ENCODE data around the gene CTDNEP1.
A peak's percentile ranks its signal among the peaks of the same experiment; 100 is the strongest.

CTDNEP1 gene

DNA sequence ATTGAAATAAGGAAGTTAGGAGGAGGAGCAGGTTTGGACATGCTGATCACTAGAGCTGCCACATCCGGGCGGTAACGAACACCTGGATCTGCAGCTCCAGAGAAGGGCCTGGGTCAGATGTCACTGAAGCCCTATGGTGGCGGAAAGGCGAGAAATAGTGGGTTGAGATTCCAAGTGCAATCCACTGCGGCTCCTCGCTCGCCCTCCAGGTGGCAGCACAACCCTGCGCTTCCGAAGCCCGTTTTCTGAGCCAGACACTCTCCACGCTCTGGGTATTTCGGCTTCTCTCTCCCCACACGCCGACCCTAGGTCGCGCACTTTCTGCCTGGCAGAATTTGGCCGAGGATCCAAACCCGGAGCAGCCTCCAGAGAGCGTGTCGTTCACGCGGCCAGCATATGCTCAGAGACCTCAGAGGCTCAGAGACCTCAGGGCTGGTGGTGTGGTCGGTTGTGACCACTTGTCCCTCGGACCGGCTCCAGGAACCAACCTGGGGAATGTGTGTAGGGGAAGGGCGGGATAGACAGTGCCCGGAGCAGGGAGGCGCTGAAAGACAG, 29.1 kb upstream of the CTDNEP1 start:
- DNase-seq (ENCODE audit: low read depth in 2 of 2), result peak; percentile 71 to 82

- DNase-seq (ENCODE audit: low read depth in 2 of 2), result no peak
Observed at GRCh38 chr17:7279448-7279847, 27.9 kb upstream of the CTDNEP1 start.

GRCh38 chr17:7266784-7267183, 15.2 kb upstream of the CTDNEP1 start:
- DNase-seq (ENCODE audit: low read depth in 2 of 2), result no peak

- no peak for DNase-seq (ENCODE audit: low read depth in 2 of 2)
Observed at GRCh38 chr17:7263801-7264078, 12.2 kb upstream of the CTDNEP1 start.

GRCh38 chr17:7262935-7263800, 11.6 kb upstream of the CTDNEP1 start:
- DNase-seq (ENCODE audit: low read depth in 2 of 2), result no peak

DNA sequence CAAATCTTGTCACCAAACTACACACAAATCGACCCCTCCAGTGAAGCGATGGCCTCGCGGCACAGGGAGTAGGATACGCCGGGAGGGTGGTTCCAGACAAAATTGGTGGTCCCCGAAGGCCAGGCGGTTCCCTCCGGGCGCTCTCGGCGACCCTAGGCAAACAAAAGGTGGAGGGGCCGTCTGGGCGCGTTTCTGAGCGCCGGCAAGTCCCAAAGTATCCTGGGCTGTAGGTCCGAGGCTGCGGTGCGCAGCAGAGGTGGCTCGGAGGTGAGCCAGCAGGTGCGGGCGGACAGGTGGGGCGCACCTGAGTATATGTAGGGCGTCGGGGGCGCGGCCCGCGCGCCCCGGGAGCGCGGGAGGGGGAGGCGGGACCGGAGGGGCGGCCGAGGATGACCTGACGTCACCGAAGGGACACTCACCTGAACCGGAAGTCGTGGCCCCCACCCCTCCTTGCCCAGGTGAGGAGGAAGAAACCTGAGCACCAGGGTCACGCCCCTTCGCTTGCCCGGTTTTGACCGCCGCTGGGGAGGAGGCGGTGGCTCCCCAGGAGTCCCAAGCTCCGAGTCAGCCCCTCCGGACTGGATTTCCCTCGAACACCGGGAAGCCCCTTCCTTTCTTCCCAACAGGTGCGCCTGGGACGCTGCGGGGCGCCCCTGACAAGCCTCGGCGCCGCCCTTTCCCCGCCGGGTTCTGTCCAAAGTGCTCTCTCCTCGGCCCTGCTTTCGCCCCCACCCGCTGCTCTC, 10.8 kb upstream of the CTDNEP1 start, which contains the start of gene CLDN7:
Gene CLDN7 (minus strand): TSS at position 287 of the 743 bp plus-strand sequence. CDS start 435 bp downstream, outside the sequence.
- DNase-seq (ENCODE audit: low read depth in 2 of 2), result no peak

DNA sequence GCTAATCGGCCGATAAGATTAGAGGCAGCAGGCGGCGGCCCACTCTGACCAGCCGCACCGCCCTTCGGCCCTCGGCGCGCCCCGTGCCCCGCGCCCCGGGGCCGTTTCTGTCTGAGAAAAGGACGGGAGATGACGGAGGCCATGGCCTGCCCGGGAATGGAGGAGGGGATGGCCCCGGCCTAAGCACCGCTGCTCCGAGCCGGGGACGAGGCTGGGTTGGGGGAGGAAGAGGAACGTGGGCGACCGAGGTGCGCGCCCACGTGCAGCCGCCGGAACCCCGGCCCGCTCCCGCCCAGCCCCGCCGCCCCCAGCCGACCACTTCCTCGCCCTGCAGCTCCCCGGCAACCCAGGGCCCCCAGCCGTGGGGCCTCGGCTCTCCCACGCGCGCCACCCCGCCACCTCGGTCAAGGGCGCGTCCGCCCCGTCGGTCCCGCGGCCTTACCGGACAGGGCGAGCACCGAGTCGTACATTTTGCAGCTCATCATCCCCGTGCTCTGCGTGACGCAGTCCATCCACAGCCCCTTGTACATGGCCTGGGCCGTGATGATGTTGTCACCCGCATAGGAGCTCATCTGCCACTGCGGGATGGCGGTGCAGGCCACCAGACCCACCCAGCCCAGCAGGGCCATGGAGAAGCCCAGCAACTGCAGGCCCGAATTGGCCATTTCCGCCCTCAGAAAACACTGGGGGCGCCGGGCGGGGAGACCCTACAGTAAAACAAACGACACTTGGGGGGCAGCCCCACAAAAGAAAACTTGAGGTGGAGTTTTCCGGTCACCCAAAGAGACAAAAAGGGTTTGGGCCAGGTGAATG, 10.1 kb upstream of the CTDNEP1 start:
- DNase-seq (ENCODE audit: low read depth in 2 of 2), result no peak

GRCh38 chr17:7260651-7261378, 9.3 kb upstream of the CTDNEP1 start:
- DNase-seq (ENCODE audit: low read depth in 2 of 2), result no peak

DNA sequence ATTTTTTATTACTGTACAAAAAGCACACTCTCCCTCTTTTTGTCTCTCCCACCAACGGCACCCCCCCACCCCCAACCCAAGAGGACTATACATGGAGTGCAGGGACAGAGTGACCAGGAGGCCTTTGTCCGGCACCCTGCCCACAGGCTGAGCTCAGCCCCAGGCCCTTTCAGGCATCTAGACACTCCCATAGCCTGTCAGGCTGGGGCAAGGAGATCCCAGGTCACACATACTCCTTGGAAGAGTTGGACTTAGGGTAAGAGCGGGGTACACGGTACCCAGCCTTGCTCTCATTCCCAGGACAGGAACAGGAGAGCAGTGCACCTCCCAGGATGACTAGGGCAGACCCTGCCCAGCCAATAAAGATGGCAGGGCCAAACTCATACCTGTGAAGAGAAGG, 8.6 kb upstream of the CTDNEP1 start:
- DNase-seq (ENCODE audit: low read depth in 2 of 2), result no peak

DNA sequence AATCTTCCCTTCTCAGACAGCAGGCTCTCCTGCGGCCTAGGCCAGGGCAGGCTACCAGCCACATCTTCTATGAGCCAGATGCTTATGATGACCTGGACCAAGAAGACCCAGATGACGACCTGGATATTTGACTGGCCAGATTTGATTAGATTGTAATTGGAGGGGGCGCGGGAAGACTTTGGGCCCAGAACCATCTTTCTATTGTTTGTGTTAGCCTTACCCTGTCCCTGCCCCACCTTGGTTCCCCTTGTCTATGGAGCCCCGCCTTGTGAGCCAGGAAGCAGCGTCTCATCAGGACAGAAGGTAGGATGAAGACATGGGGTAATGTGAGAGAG, 8.0 kb upstream of the CTDNEP1 start:
- no peak for DNase-seq (ENCODE audit: low read depth in 2 of 2)

DNA sequence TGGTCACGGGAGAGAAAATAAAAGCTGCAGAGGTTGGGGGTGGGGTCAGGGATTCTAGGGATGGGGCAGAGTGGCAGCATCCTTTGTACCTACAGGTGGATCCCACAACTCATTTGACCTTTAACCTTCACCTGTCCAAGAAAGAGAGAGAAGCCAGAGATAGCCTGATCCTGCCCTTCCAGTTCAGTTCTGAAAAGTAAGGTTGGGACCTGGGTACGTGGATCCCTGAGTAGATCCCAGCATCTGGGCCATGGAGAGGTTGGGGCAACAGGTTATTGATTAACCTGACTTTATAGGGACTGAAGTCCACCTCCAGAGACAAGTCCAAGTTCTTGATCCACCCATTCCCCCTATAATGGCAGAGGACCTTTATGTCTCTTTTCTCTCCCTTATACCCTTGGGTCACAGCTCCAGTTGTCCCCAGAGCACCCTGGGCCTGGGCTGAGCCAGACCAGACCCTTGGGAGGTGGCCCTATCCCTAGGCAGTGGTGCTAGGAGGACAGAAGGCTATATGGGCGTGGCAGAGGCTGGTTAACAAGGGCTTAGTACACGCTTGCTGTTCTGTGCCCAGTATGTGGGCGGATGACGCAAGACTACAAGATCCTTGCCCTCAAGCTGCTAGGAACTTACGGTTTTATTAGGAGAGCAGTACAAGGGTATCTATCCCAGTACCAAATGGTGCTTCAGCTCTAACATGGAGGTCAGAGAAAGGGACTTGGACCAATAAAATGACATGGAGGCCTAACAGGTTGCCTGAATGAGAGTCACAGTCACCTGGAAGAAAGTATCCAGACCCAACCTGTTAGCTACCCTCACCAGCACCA, 7.4 kb upstream of the CTDNEP1 start:
- no peak for DNase-seq (ENCODE audit: low read depth in 2 of 2)

DNA sequence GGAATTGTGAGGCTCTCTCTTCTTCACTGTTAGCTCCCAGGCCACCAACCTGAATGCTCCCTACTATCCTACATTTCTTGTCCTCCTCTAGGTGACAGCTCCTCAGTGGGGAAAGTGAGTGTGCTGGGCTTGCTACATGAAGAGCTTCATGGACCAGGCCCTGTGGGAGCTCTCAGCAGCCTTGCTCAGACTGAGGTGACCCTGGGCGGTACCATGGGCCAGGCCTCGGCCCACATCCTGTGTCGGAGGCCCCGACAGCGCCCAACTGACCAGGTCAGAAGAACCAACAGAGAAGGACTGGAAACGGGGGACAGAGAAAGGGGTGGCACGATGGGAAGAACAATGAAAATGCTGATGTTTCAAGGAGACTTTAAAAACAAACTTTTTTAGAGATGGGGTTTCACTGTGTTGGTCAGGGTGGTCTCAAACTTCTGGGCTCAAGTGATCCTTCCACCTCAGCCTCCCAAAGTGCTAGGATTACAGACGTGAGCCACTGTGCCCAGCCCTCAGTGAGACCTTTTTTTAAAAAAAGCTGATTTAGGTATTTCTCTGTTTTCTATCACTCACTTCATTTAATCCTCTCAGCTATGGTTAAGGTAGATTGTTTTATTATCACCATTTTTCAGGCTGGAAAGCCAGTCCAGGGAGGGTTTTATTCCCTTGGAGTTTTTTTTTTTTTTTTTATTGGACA, 5.4 kb upstream of the CTDNEP1 start:
- no peak for DNase-seq (ENCODE audit: low read depth in 2 of 2)

DNA sequence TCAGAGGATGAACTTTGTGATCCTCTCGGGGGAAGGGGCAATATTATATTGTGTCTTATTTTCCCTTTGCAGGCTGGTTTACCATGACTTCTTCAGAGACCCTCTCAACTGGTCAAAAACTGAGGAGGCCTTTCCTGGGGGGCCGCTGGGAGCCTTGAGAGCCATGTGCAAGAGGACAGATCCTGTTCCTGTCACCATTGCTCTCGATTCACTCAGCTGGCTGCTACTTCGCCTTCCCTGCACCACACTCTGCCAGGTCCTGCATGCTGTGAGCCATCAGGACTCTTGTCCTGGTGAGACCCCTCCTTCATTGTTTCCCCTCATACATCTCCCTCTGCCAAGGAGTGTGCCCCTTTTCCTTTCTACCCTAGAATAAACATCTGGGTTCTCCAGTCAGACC, 3.0 kb upstream of the CTDNEP1 start:
- DNase-seq (ENCODE audit: low read depth in 2 of 2), result no peak

DNA sequence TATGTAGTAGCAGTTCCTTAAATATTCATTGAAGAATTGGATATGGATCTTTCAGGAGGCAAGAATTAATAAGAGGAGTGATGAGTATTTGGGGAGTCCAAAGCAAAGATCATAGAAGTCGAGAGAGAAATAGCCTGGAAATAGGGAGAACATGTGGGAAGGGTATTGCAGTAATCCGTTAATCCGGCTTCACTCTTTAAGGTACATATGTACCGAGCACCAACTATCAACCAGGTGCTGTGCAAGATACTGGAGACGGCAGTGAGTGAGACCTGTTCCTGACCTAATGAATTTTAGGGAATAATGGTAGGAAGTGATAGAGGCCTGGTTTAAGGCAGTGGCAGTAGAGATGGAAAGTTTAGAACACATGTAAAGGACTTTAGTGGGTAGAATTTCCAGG, 1.5 kb upstream of the CTDNEP1 start:
- DNase-seq (ENCODE audit: low read depth in 2 of 2), result no peak

DNA sequence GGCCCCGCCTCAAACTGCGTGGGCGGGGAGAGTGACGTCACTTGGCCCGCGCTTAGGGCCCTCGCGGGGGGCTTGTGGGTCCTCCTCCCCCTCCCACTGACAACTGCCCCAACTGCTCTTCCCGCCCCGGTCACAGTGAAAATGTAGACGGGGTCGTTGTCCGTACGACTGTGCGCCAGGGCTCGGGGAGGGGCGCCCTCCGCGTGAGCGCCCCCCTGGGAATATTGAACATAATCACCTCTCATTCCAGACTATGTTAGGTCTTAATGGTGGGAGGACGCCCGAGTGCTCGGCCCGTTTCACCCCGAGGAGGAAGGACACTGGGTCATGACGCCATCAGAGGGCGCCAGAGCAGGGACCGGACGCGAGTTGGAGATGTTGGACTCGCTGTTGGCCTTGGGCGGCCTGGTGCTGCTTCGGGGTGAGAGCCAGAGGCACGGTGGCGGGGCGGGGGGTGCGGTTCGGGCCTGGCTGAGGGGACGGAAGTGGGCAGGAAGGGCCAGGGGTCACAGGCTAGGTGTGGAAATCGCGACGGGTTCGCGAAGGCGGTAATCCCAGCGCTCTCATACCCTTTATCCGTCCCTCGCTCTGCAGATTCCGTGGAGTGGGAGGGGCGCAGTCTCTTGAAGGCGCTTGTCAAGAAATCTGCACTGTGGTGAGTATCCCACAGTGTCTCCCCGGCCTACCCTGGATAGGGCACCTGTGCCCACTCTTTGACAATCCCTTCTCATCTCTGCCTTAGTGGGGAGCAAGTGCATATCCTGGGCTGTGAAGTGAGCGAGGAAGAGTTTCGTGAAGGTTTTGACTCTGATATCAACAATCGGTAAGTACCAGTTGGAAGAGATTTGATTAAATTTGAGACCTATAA, 876 bp upstream of the CTDNEP1 start, which contains the start of gene ELP5:
Gene ELP5 (plus strand): TSS at position 40 of the 868 bp plus-strand sequence. CDS start 336 bp downstream, at position 376.
- peak; percentile 86 to 90 for DNase-seq (ENCODE audit: low read depth in 2 of 2)

DNA sequence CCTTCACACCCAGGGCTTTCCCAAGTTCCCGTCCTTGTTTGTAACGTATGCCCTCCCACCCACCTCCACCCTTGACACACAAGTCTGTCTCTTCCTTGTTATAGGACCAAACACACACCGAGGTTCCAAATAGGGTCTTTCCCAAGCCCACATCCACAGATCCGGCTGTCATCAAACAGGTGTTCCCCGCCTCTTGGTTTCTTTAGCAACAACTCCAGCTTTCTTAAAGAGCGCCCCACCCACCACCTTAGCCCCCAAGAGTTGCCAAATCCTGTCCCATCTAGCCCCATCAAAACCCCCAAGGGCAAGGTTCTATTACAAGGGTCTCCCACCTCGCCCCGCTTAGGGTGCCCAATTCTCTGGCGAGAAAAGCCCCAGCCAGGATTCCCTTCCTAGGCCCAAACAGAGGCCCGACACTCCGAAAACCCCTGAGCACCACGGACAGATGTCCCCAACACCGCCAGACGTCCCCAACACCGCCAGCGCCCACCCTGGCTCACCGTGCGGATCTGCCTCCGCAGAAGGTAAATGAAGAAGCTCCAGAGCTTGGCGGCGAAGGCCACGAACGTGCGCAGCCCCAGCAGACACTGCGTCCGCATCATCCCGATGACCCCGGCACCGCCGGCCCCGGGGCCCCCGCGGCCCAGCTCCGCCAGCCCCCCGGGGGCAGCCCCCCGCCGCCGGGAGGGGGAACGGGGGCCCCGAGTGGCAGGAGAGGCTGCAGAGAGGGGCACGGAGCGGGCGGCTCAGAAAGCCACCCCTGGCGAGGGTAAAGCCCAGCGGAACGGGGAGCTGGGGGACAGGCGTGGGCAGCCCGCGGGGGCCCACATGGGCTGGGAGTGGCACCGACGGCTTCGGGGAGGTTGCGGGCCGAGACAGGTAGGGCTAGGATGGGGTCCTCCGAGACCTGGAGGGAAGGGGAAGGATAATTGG, 573 bp downstream of the CTDNEP1 start:
- no peak for DNase-seq (ENCODE audit: low read depth in 2 of 2)

GRCh38 chr17:7249830-7250229, 1.7 kb downstream of the CTDNEP1 start:
- no peak for DNase-seq (ENCODE audit: low read depth in 2 of 2)

DNA sequence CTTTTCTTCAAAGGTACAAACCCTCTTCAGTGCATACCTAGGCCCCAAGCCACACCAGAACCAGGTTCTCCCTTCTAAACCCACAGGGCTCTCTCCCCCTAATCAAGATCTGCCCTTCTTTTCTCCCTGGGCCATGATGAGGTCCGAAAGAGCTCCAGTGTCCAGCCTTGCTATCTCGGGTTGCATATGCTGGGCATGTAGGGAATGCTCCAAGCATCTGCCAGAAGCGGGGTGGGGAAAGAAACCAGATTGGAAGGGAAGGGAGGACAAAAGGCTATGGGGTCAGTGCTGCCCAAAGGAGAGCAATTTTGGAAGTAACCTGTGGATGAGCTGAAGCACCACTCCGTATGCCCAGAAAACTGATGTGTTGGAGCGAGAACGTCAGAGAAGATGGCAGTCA, 2.3 kb downstream of the CTDNEP1 start:
- no peak for DNase-seq (ENCODE audit: low read depth in 2 of 2)

Measured in stimulated activated CD4-positive, alpha-beta T cell treated with anti-CD3 and anti-CD28 coated beads, Interleukin-15, amount 100 ng/mL, for 48 hours (primary cell).